ENCODE results near the gene LAMA2. TPM values are rescaled to one million over a fixed set of nuclear protein-coding genes. Genes with fewer than 3 reads are reported as not detected.

Gene LAMA2
- total RNA-seq, 1 donor from 2014 or later, result 1.4 TPM

DNA sequence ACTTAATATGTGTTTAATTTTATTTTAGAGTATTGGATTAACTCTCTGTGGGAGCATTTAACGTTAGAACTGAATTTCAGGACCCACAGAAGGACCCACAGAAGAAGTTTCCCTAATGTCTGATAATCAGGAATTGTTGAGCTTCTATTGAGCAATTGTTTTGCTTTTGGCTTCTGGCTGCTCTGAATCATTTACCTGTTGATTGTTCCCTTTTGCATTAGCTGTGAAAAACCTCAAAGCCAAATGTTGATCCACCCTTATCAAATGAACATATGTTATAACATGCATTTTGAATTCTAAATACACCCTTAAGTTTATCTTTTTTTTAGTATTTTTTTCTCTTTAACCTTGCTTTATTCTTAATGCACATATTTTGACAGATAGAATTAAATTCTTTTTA, 393.5 kb downstream of the LAMA2 start:
- no peaks in the 10 kb centered on the region for H3K36me3 ChIP-seq (ENCODE audit: control insufficient read depth, insufficient read depth, low read length)
- H3K27me3 ChIP-seq (ENCODE audit: control insufficient read depth, insufficient read depth, low read length), result no peaks in the 10 kb centered on the region
- TF ChIP-seq, protein P1, sequence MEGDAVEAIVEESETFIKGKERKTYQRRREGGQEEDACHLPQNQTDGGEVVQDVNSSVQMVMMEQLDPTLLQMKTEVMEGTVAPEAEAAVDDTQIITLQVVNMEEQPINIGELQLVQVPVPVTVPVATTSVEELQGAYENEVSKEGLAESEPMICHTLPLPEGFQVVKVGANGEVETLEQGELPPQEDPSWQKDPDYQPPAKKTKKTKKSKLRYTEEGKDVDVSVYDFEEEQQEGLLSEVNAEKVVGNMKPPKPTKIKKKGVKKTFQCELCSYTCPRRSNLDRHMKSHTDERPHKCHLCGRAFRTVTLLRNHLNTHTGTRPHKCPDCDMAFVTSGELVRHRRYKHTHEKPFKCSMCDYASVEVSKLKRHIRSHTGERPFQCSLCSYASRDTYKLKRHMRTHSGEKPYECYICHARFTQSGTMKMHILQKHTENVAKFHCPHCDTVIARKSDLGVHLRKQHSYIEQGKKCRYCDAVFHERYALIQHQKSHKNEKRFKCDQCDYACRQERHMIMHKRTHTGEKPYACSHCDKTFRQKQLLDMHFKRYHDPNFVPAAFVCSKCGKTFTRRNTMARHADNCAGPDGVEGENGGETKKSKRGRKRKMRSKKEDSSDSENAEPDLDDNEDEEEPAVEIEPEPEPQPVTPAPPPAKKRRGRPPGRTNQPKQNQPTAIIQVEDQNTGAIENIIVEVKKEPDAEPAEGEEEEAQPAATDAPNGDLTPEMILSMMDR (IDR thresholded peaks at IDR 0.05; ENCODE audit: insufficient read depth, low read length, poor library complexity, severe bottlenecking), result no peak
- no peak overlapping the region for H3K4me3 ChIP-seq (ENCODE audit: low read depth, low read length)
- no peak for DNase-seq (ENCODE audit: low read depth)

DNA sequence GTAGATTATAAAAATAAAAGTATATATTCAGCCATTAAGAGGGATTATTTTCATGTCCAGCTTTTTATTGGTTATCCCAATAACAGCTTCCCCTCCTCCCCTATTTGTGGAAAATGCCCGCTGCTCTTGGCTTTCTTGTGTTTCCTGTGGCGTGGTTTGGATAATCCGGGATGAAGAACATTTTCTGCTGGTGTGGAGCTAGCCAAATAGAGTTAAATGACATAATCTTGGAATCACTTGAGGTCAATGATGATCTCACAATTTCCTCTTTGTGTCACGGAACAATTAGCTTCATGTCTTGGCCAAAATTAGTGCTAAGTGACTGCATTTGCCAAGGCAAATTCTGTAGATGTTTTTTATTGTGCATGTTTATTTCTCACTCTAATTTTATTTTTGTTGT, 394.0 kb downstream of the LAMA2 start:
- TF ChIP-seq, protein P1 (IDR thresholded peaks at IDR 0.05; ENCODE audit: insufficient read depth, low read length, poor library complexity, severe bottlenecking), result no peak
- Histone ChIP-seq H3K4me3 (ENCODE audit: low read depth, low read length) (no peak overlapping the region), H3K27me3 (ENCODE audit: control insufficient read depth, insufficient read depth, low read length) (no peaks in the 10 kb centered on the region), H3K36me3 (ENCODE audit: control insufficient read depth, insufficient read depth, low read length) (no peaks in the 10 kb centered on the region)
- no peak for DNase-seq (ENCODE audit: low read depth)

DNA sequence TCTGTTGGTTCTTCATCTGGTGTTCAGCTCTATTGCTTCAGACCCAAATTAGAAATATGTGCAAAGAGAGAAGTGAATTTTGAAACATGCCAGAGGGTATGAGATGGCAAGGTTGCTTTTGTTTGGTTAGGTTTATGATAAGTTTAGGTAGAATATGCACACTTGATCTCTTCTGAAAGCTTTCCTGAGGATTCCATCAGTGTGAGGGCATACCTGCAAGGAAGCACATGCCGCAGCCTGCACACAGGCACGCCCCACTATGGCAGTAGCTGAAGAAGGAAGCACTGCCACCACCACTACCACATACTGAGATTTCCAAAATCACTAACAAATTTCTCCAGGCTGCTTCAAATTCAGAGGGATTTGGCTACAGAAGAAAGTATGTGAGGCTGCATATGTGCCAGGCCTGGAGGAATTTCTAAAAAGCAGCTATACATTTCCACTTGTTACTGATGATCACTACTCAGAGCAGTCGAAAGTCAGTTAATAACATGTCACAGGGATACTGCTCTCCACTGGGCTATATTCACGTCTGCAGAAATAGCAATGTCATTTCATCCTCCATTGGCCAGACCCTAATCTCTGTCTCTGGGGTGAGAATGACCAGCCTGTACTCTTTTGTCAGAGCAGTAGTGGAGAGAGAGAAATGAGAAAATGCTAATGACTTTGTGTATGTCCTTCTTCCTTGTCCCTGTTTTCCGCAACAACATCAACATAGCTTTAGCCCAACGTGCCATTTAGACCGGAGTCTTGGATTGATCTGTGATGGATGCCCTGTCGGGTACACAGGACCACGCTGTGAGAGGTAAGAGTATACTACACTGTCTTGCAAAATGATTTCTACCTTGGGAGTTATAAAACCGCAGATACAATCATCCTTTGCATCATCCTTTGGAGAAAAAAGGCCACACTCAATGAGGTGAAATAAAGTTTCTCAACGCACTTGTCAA, 396.7 kb downstream of the LAMA2 start:
- H3K36me3 ChIP-seq (ENCODE audit: control insufficient read depth, insufficient read depth, low read length), result no peaks in the 10 kb centered on the region
- TF ChIP-seq, protein P1 (IDR thresholded peaks at IDR 0.05; ENCODE audit: insufficient read depth, low read length, poor library complexity, severe bottlenecking), result no peak
- DNase-seq (ENCODE audit: low read depth), result no peak
- H3K27me3 ChIP-seq (ENCODE audit: control insufficient read depth, insufficient read depth, low read length), result no peaks in the 10 kb centered on the region
- no peak overlapping the region for H3K4me3 ChIP-seq (ENCODE audit: low read depth, low read length)

DNA sequence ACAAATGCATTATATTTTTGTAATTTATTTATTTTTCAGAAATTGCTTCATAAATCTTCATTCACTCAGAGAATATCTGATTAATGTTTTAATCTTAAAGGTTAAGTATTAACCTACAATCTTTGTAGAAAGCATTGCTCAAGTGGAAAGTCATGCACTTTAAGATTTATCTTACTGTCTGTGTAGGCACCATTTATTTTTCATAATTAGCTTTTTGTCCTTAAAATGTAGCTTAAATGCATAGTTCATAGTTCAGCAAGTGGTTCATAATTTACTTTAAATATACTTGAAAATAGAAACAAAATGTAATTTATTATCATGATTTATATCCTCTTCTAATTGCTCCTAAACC, 397.3 kb downstream of the LAMA2 start:
- Histone ChIP-seq H3K27me3 (ENCODE audit: control insufficient read depth, insufficient read depth, low read length) (no peaks in the 10 kb centered on the region), H3K4me3 (ENCODE audit: low read depth, low read length) (no peak overlapping the region), H3K36me3 (ENCODE audit: control insufficient read depth, insufficient read depth, low read length) (no peaks in the 10 kb centered on the region)
- TF ChIP-seq, protein P1 (IDR thresholded peaks at IDR 0.05; ENCODE audit: insufficient read depth, low read length, poor library complexity, severe bottlenecking), result no peak
- DNase-seq (ENCODE audit: low read depth), result no peak

DNA sequence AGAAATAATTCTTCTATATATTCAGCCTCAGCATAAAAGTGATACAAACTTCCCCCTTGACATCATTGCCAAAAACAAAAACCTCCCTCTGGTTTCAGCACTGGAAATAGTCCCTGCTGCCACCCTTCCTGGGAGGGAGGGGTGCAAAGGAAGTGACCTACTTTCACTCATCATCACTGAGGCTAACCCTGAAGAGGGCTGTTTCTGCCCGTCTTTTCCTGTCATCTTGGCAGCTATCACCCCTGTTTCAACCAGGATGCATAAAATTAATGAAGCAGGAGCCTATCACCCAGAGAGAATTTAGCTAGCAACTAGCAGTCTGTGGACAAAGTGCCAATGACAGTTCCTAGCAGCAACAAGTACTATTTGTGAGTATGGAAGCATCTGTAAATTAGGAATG, 397.8 kb downstream of the LAMA2 start:
- Histone ChIP-seq H3K27me3 (ENCODE audit: control insufficient read depth, insufficient read depth, low read length) (no peaks in the 10 kb centered on the region), H3K4me3 (ENCODE audit: low read depth, low read length) (no peak overlapping the region), H3K36me3 (ENCODE audit: control insufficient read depth, insufficient read depth, low read length) (no peaks in the 10 kb centered on the region)
- DNase-seq (ENCODE audit: low read depth), result no peak
- TF ChIP-seq, protein P1 (IDR thresholded peaks at IDR 0.05; ENCODE audit: insufficient read depth, low read length, poor library complexity, severe bottlenecking), result no peak

Data from kidney epithelial cell (primary cell).